Choroid plexus epithelial cell (primary cell): ENCODE measurements around the gene PIK3R3.

Experiments used
- DNase-seq: peaks from one replicate; pipeline ENCODE4 v3.0.0-alpha.2; 2010; ENCODE audit warnings: low read depth
- H3K4me3 ChIP-seq: 2 replicates; pipeline ENCODE4 v1.5.1; 2011; ENCODE audit warnings: low read depth, mild to moderate bottlenecking, control low read depth, low read length, moderate library complexity
- CTCF ChIP-seq: conservative IDR thresholded peaks from 2 replicates; pipeline ENCODE4 v1.5.1; 2011; ENCODE audit warnings: low read depth, mild to moderate bottlenecking, control low read depth, inconsistent platforms, low read length, moderate library complexity

Gene PIK3R3

GRCh38 chr1:46132529-46133180 lies at the start of gene PIK3R3:
PIK3R3 (minus strand) TSS chr1:46132629; CDS start chr1:46131952, 677 bp downstream.
- no peak for TF ChIP-seq CTCF
- DNase-seq: peak; percentile 100
- H3K4me3 ChIP-seq: peak within 1 kb of the TSS; percentile 75

- no peak for TF ChIP-seq CTCF
- DNase-seq: peak; percentile 72
- H3K4me3 ChIP-seq: no peak overlapping the region
These were observed 49.2 kb upstream of the PIK3R3 start for GRCh38 chr1:46181343-46182260.

GRCh38 chr1:46180082-46180616 lies 47.7 kb upstream of the PIK3R3 start:
- H3K4me3 ChIP-seq: no peak overlapping the region
- TF ChIP-seq CTCF: no peak
- no peak for DNase-seq

GRCh38 chr1:46179138-46180081 lies 47.0 kb upstream of the PIK3R3 start:
- peak; percentile 93 for TF ChIP-seq CTCF
- DNase-seq: peak; percentile 91
- no peak overlapping the region for H3K4me3 ChIP-seq

- TF ChIP-seq CTCF: no peak
- H3K4me3 ChIP-seq: no peak within 1 kb of the TSS
- no peak for DNase-seq
These were observed 43.9 kb upstream of the PIK3R3 start, which contains the start of gene P3R3URF for GRCh38 chr1:46176211-46176865. P3R3URF (minus strand) TSS chr1:46176488; CDS start chr1:46176471, 17 bp downstream.

GRCh38 chr1:46175243-46175642 lies 42.8 kb upstream of the PIK3R3 start:
- no peak overlapping the region for H3K4me3 ChIP-seq
- TF ChIP-seq CTCF: no peak
- DNase-seq: no peak
